Endothelial cell of umbilical vein (primary cell): ENCODE measurements around the gene FHIT.

Source experiments
- FOS ChIP-seq: IDR thresholded peaks from 2 replicates; pipeline ENCODE4 v1.6.1; 2011; ENCODE audit warnings: mild to moderate bottlenecking, low read length, moderate library complexity, borderline replicate concordance; ENCODE audit not compliant: insufficient read depth
- POLR2A ChIP-seq: IDR thresholded peaks from 2 replicates; pipeline ENCODE4 v1.6.1; 2012; ENCODE audit warnings: low read depth, mild to moderate bottlenecking, control low read depth, low read length
- POLR2AphosphoS5 ChIP-seq: IDR thresholded peaks from 2 replicates; pipeline ENCODE4 v1.6.1; 2012; ENCODE audit warnings: low read depth, mild to moderate bottlenecking, control low read depth, low read length, moderate library complexity; ENCODE audit not compliant: insufficient read depth
- TF ChIP-seq, protein P1 (sequence below), 2 donors: IDR thresholded peaks; 1 replicate in 1 of 2; 2 replicates in 1 of 2; pipeline ENCODE4 v1.5.1; 2011; ENCODE audit warnings: low read length in 2 of 2, mild to moderate bottlenecking in 2 of 2, moderate library complexity in 2 of 2, control low read depth in 1 of 2, inconsistent platforms in 1 of 2, low read depth in 1 of 2; ENCODE audit not compliant: insufficient read depth in 1 of 2; ENCODE audit errors: extremely low read depth in 1 of 2
- TF ChIP-seq, protein P2 (sequence below): IDR thresholded peaks from 2 replicates; pipeline ENCODE4 v1.6.1; 2011; ENCODE audit not compliant: insufficient read depth, insufficient read length

DNA sequence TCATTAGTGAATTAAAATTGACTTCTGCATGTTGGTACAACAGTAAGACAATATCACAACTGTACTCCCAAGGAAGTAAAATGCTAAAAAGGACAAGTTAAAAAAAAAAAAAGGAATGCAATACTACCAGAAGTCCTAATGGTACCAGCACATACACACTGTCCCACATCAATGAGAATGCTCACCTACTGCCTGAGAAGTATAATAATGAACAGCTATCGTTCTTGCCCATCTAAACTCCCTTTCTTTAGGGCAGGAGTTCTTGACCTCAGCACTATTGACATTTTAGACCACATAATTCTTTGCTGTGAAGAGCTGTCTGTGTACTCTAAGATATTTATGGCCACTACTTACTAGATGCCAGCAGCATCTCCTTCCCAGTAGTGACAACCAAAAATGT is 651.7 kb downstream of the FHIT start:
- TF ChIP-seq POLR2A: no peak
- TF ChIP-seq, protein P1, sequence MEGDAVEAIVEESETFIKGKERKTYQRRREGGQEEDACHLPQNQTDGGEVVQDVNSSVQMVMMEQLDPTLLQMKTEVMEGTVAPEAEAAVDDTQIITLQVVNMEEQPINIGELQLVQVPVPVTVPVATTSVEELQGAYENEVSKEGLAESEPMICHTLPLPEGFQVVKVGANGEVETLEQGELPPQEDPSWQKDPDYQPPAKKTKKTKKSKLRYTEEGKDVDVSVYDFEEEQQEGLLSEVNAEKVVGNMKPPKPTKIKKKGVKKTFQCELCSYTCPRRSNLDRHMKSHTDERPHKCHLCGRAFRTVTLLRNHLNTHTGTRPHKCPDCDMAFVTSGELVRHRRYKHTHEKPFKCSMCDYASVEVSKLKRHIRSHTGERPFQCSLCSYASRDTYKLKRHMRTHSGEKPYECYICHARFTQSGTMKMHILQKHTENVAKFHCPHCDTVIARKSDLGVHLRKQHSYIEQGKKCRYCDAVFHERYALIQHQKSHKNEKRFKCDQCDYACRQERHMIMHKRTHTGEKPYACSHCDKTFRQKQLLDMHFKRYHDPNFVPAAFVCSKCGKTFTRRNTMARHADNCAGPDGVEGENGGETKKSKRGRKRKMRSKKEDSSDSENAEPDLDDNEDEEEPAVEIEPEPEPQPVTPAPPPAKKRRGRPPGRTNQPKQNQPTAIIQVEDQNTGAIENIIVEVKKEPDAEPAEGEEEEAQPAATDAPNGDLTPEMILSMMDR (IDR thresholded peaks at IDR 0.05; ENCODE audit: extremely low read depth in 1 of 2, insufficient read depth in 1 of 2, low read depth in 1 of 2, low read length in 2 of 2): no peak
- TF ChIP-seq, protein P2, sequence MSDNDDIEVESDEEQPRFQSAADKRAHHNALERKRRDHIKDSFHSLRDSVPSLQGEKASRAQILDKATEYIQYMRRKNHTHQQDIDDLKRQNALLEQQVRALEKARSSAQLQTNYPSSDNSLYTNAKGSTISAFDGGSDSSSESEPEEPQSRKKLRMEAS: no peak
- TF ChIP-seq POLR2AphosphoS5: no peak
- TF ChIP-seq FOS: no peak
